HL-60/S4 (cell line): ENCODE results near the gene PEAK3.

Source experiments
- in situ Hi-C: fragments of 300-500 bp; cut with MboI; formaldehyde crosslinking; loops from 2 replicates; pipeline ENCODE4 v1.14.3; 2022; ENCODE audit warnings: low sequenced_read_pairs

PEAK3 gene

DNA sequence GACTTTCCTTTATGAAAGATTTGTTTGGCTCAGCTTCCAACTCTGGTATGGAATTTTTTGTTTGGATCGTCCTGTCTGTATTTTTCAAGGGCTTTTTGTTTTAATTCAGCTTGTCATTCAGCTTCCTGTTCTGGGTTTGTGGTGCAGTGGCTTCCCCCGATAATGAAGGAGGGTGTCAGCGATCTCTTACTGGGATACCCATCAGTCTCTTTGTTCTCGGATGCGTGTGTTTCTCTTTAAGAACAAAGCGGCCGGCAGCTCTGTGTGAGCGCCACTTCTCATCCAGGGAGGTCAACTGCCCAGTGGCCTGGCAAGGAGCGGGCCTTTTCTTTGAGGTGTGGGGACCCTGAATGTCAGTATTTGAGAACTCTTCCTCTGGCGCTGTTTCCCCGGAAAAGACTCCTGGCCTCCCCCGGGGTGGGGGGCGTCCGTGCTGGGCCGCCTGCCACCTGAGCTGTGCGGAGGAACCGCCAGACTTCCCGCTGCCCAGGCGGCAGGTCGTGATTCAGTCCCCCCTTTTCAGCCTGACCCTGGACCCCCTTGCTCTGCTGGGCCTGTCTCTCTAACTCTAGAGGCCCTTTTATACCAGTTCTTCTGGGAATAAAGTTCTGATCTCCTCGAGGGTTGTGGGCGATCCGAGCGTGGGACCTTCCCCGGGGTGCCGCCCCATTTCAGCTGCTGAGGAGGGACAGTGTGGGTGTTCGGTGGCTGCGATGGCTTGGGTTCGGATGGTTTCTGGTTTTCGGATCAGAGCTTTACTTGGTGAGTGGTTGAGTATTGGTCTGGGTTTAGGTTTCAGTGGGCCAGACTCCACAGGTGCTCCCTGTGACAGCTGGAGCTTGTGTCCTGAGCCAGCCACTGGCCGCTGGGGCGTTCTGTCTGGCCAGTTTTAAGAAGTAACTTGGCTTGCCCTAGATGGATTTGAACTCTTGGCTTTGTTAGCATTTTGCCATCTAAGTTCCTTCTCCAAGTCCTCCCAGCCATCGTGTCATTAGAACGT is 41.9 kb downstream of the PEAK3 start:
- in situ Hi-C loops, result no loop called here

DNA sequence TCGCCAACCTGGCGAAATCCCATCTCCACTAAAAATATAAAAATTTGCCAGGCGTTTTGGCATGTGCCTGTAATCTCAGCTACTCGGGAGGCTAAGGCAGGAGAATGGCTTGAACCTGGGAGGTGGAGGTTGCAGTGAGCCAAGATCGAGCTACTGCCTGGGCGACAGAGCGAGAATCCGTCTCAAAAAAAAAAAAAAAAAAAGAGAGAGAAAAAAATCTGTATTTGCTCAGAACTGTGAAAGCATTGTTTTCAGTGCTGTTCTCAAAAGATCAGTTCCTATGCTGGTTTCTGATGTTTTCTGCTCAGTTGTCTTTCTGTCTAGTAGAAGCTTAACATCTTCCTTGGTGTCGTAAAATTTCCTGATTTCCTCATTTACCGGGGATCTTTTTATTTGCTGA is 42.8 kb downstream of the PEAK3 start:
- in situ Hi-C loops, result no loop called here

DNA sequence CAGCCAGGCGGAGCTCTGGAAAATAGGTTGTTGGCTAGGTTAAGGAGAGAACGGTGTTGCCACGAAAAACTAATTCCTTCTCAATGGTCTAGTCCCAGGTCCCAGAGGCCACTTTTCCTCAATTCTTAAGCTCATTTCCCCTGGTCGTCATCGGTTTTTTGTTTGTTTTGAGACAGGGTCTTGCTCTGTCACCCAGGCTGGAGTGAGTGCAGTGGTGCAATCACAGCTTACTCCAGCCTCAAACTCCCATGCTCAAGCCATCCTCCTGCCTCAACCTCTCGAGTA is 44.2 kb downstream of the PEAK3 start:
- in situ Hi-C loops, result no loop called here

DNA sequence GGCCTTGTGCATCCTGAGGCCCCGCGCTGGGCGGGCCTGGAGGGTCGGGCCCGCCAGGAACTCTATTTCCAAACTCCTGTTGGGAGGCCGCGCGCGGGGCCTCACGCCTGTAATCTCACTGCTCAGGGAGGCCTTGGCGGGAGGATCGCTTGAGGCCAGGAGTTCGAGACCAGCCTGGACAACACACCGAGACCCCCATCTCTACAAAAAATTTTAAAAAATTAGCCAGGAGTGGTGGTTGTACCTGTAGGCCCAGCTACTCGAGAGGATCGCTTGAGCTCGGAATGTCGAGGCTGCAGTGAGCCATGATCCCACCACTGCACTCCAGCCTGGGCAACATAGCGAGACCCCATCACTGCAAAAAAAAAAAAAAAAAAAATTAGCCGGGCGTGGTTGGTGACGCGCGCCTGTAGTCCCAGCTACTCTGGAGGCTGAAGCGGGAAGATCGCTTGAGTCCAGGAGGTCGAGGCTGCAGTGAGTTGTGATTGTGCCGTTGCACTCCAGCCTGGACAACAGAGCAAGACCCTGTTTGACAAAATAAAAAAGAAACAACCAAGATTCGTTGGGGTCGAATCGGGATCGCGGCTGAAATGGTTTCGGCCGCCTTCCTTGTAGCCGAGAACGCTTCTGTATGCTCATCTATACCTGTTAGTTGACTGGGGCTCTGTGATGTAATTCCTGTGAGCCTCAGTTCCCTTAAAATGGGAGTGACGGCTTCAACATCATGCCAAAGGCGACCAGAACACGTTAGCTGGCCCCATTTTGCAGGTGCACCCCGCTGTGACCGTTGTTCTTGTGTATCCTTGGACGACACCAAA is 44.7 kb downstream of the PEAK3 start:
- in situ Hi-C loops, result no loop called here

DNA sequence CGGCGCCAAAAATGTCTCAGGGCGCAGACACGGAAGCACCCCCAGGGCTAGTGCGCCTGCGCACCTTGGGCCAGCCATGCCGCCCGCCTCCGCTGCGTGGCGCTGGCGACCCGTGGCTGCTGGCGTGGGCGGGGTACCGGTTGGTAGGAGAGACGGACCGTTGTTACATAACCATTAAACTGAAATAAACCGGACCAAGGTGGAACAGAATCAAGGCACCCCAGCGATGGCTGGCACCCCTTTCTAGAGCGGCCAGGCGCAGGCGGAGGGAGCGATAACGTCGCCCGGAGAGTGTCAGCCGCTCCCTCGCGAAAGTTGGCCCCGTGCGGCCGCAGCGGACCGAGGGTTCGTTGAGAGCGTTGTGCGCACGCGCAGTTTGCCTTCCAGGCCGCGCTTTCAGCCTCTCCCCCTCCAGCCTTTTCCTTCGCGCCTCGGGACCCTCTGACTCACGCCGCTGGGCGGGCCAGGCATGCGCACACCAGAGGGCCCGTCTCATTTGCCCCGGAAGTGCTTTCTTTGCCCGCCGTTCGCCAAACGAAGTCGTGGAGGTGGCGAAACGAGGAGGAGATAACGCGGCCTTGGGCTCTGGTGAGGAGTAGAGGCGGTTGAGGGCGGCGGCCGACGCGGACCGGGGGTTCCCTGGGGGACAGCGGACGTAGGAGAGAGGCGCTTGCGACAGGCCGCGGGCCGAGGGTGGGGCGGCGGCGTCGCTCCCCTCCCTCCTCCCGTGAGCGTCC is 45.5 kb downstream of the PEAK3 start, which contains the start of the genes PLEKHJ1 and SF3A2:
TSS of gene PLEKHJ1 (minus strand) at position 16 of the 737 bp plus-strand sequence. CDS start 81 bp downstream, outside the sequence.
TSS of gene SF3A2 (plus strand) at position 511 of the 737 bp plus-strand sequence. CDS start 6,595 bp downstream, outside the sequence.
- in situ Hi-C loops, result no loop called here

DNA sequence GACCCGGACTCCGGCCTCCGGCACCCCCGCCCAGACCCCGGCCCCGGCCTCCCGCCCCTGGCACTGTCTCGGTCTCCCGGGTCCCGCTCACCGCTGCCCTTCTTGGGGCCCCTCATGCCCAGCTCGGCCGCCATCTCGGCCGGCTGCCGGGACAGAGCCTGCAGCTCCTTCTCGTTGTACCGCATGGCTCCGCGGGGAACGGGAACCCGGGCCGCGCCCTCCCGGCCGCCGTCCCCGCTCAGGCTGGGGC is 46.0 kb downstream of the PEAK3 start:
- in situ Hi-C loops, result no loop called here

DNA sequence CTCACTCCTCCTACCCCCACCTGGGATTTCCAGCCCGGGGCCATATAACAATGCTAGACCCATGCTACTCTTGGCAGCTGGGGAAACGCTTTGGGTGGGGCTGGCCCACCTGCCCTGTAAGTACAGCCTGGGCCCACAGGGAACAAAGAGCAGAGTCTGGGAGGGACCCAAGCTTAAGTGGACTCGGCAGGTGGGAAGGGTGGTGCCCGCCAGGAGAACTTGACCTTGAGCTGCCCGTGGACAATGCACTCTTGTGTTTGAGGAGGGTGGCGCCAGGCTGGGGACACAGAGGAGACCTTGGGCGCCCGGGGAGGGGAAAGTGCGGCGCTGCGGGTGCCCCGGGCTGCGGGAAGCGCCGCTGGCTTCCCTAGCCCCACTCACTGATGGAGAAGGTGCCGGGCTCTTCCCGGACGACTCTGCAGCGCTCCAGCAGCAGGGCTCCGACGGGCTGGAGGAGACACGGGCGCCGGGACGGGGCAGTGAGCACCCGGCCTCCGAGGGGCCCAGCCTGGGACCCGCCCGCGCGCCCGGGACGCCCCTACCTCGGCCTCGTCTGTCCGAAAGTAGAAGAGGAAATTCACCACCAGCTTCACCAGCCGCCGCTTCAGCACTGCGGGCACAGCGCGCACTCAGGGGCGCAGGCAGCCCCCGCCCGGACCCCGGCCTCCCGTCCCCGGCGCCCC is 46.5 kb downstream of the PEAK3 start:
- in situ Hi-C loops, result no loop called here

DNA sequence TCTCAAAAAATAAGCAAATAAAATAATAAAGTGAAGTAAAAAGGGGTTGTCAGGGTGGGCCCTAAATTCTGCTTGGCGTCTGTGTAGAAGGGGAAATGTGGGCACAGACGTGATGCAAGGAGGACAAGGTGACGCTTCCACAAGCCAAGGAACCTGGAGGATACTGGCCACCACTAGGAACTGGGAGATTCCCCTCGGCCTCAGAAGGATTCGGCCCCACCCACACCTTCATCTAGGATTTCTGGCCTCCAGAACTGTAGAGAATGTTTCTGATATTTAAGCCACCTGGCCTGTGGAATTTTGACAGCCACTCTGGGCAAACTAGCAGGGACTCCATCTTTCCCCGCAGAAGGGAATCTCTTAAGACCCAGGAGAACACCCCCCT is 47.0 kb downstream of the PEAK3 start:
- in situ Hi-C loops, result no loop called here

DNA sequence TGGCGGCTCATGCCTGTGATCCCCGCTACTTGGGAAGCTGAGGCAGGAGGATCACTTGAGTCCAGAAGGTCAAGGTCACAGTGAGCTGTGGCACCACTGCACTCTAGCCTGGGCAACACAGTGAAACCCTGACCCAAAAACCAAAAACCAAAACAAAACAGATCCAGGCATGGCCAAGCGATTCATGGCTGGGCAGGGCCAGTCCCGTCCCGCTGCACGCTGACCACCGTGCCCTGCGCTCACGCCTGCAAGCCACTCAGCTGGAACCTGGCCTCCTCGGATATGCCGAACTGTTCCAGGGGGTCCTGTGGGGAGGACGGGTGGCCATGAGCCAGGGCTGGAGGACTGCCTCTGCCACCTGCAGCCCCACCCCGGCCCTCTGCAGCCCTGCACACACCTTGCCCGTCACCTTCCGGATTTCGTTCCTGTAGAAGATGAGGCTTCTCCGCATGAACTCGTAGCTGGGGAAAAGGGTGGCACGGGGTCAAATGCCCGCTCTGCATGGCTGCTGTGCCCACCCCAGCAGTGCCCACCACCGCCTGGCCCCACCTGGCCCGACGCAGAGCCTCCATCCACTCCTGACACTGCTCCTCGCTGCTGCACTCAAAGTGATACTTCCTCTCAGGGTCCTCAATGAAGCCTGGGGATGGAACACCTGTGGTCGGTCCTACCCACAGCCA is 48.2 kb downstream of the PEAK3 start:
- in situ Hi-C loops, result no loop called here

DNA sequence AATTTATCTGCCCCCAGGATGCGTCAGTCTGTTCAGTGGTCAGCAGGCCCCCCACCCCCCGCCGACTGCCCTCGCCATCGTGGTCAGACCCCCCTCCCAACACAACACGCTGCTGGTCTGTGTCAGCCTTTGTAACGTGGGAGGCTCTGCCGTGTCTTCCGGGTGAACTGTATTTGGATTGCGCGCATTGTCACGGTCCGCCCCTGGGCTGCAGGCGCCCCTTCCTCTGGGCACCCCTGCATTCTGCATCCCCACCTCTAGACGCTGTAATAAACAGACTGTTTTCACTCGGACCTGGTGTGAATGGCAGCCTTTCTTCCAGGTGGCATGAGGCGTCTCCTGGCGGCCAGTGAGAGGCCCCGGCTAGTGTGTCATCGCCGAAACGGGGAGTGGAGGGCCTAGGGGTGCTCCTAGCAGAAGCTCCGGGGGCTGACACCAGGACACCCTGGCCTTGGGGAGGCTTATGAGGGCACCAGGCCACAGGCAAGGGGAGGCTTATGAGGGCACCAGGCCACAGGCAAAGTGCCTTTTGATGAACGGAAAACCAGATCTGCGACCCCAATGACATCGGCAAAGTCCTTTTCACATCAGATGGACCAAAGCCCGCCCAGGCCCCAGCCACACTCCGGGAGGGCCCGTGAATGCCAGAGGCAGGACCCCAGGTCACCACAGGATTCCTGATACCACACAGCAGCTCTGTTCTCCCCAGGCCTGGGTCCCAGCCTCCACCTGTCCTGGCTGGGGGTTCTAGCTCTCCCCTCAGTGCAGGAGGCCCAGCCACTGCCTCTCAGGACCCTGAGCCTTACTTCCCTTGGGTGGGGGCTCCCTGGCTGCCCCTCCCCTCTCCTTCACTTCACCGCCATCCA is 49.5 kb downstream of the PEAK3 start:
- in situ Hi-C loops, result no loop called here

DNA sequence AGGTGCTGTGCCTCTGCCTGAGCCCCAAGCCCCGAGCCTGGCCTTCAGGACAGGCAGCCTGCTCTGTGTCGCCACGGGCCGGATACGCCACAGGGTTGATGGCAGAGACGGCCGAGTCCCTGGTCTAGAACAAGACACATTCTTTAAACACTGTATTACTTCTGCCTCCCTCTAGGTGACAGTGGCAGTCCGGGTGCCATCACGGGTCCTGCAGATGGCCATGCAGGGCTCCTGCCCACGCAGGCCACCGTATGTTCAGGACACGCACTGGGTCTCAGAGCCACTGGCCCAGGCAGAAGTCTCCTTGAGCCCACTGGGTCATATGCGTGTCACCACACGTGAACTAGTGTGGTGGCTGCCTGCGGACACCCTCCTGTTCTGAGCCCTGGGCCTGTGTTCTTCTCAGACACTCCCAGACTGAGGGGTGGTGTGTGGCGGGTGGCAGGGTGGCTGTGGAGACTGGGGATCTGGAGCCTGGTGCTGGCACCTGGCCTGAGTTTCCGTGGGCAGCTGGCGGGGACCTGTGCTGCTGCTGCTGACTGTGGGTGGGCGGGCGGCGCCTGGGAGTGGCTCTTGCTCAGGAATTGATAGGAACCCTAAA is 50.3 kb downstream of the PEAK3 start:
- in situ Hi-C loops, result no loop called here

DNA sequence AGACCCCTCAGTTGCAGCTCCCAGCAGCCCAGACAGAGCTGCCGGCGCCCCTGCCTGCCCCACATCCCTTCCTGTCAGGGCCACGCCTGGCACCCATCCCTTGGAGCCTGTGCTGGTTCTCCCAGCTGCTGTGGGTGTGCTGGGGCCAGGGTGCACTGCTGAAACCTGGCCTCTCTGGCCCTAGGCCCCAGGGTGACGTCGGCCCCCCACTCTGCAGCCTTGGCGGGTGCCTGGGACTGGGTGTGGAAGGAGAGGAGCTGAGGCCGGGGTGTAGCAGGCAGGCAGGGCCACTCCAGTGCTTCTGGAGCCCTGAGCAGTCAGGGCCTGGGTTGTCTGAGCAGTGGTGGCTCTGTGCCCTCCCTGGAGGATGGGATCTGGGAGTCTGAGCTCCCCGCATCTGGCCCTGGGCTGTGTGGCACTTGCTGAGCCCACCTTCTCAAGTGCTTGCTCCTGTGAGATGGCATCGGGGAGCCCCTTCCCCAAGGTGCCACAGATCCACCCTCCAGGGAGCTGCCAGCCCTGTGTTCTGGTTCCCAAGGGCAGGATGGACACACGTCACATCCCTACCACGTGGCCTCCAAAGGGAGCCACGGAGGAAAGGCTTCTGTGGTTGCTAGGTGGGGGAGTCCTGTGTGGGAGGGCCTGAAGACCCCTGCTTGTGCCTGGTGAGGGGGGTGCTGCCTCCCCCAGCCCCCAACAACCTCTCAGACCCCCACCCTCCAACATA is 51.0 kb downstream of the PEAK3 start:
- in situ Hi-C loops, result no loop called here

DNA sequence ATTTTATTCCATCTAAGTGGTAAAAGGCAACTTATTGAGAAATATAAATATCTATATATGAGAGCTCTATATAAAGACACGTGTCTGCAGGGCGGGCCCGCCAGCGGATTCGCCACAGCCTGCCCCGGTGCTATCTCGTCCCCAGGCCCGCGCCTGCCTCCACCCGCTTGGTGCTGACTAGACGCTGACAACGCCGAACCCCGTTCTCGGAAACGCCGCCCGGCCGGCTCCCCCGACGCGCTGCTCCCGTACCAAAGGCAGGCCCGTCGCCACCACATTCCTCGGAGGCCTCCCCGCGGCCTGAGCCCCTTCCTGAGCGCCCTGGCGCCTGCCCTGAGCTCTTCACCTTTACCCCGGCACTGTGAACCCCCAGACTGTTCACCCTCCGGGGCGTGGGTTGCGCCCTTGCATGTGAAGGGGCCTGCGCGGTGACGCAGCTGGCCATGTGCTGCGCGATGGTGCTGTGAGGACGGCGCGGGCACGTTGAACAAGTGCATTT is 51.9 kb downstream of the PEAK3 start:
- in situ Hi-C loops, result no loop called here

DNA sequence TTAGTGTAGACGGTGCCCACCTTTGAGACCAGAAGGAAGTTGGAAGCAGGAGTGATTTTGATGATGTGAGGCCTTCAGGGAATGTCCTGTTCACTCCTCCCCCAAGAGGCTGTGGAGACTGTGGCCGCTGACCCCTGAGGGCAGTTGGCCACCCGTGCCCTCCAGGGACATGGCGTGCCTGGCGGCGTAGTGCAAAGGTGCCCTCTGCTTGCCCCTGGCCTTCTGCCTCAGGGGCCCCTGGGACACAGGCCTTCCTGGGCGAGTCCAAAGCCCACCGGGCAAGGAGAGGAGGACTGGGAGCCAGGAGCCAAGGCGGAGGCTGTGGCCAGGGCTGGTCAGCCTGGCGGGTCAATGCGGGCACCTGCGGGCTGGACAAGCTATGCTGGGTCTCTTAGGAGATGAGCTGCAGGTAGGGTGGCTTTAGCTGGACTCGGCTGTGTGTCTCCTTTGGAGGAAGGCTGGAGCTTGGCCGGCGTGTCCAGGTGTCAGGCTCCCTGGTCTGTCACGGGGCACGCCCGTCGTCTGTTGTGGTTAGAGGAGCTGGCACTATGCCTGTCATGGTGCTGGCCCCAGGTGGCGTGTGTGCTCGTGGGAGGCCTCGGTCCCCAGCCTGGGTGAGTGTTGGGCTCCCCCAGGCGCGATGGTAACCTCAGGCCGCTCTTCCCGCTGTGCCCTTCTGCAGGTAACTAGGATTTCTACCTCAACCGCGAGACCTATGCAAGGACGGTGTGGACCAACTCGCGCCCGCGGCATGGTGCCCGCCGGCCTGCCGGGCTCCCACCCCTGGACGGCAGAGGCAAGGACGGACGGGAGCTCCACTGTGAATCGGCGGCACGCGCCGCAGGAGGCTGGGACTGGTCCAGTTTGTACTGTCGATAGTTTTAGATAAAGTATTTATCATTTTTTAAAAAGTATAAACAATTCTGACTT is 52.6 kb downstream of the PEAK3 start:
- in situ Hi-C loops, result no loop called here

DNA sequence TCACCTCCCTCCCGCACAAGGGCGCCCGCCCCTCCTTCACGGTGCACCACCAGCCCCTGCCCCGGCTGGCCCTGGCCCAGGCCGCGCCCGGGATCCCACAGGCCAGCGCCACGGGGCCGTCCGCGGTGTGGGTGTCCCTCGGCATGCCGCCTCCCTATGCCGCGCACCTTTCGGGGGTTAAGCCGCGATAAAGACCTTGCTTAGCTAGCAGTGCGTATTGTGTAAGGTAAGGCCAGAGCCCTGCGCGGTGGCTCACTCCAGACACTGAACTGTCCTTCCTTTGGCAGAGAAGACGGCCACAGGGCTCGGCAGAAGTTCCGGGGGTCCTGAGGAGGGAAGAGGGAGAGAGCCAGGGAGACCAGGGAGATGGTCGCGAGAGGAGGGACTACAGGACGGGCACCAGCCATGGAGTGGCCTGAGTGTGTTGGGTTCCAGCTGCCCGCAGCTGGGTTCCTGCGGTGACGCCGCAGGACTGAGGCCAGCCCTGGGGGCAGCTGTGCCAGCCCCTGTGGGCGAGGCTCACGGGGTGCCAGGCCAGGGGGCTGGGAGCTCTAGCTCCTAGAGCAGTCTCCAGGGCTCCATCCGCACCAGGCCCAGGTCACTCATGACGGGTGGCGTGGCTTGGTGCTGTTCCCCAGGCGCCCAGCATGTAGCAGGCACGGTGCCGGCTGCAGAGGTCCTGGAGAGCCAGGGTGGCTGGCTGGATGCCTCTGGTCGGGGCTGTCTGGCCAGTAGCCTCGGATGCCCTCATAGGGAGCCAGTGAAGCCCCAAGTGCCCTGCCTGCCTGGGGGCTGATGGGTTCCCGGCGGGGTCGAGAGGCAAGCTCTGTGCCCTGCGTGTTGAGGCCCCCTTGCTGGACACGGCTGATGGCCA is 53.6 kb downstream of the PEAK3 start:
- in situ Hi-C loops, result no loop called here
